ENCODE results near the gene XXYLT1.

DNA sequence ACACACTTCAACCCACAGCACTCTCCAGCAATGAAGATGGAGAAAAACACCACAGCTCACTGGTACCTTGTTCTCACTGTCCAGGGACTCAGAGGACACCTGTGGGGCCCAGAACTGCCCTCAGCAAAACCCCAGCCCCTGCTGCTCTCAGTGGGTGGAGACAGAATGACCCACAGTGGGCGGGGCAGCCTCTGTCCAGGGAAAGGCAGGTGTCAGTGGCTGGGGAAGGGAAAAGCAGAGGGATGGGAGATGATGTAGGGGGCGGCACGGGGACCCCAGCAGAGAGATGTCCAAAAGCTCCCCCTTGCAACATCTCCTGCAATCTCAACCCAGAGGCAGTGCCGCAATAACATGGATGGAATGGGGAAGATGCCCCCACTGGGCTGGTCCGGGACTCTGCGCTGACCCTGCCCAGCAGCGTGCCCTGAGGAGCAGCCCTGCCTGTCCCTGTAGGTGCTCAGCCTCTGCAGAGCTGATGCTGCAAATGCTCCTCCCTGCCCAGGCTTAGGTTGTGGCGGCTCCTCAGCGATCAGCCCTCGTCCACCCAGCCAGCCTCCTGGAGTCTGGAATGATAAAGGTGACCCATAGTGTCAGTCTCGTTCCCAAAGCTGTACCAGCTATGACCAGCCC lies 193.9 kb downstream of the XXYLT1 start:
- TF ChIP-seq POLR2A (IDR thresholded peaks at IDR 0.05) (no peak), POLR2AphosphoS5 (IDR thresholded peaks at IDR 0.05; ENCODE audit: insufficient read depth in 1 of 2, low read depth in 1 of 2) (no peak)
- TF ChIP-seq, protein P1, sequence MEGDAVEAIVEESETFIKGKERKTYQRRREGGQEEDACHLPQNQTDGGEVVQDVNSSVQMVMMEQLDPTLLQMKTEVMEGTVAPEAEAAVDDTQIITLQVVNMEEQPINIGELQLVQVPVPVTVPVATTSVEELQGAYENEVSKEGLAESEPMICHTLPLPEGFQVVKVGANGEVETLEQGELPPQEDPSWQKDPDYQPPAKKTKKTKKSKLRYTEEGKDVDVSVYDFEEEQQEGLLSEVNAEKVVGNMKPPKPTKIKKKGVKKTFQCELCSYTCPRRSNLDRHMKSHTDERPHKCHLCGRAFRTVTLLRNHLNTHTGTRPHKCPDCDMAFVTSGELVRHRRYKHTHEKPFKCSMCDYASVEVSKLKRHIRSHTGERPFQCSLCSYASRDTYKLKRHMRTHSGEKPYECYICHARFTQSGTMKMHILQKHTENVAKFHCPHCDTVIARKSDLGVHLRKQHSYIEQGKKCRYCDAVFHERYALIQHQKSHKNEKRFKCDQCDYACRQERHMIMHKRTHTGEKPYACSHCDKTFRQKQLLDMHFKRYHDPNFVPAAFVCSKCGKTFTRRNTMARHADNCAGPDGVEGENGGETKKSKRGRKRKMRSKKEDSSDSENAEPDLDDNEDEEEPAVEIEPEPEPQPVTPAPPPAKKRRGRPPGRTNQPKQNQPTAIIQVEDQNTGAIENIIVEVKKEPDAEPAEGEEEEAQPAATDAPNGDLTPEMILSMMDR (IDR thresholded peaks at IDR 0.05) = no peak

Measured in vagina (tissue), 2 donors.